H1 (cell line): ENCODE results near the gene NHS. TPM values are rescaled to one million over a fixed set of nuclear protein-coding genes. Genes with fewer than 3 reads are reported as not detected.

Experiments used
- CTCF ChIA-PET: fragments of 300-600 bp; sonication (Branson Sonifier 250); formaldehyde crosslinking; loops from one replicate; lab custom pipeline; 2021; ENCODE audit not compliant: partially characterized antibody; lab: Charles Lee
- POLR2A ChIA-PET: fragments of 300-600 bp; sonication (Branson Sonifier 250); formaldehyde crosslinking; loops from one replicate; lab custom pipeline; 2021; ENCODE audit warnings: inconsistent platforms; ENCODE audit not compliant: partially characterized antibody; lab: Charles Lee
- DNase-seq, 2 experiments: peaks; one replicate each; pipeline versions ENCODE4 v3.0.0 to v3.0.0-alpha.2; 2010 to 2022; ENCODE audit warnings: low spot score in 2 of 2, low read depth in 1 of 2, mixed read lengths in 1 of 2
- FAIRE-seq: peaks from 2 replicates; lab custom pipeline; 2011; peaks lifted over from hg19 to GRCh38; lab: Jason Lieb, UNC
- H2AFZ ChIP-seq: 2 replicates; pipeline ENCODE4 v1.8.1; 2012; ENCODE audit warnings: low read length, inconsistent platforms
- H2AK5ac ChIP-seq: 2 replicates; pipeline ENCODE4 v1.6.1; 2013; ENCODE audit warnings: low read depth, low read length
- H2BK120ac ChIP-seq: replicated peaks from 2 replicates; pipeline ENCODE3; 2013; ENCODE audit warnings: low read depth, low read length, inconsistent platforms
- H2BK12ac ChIP-seq: 2 replicates; pipeline ENCODE4 v1.6.1; 2013; ENCODE audit warnings: low read depth, low read length
- H2BK15ac ChIP-seq: 2 replicates; pipeline ENCODE4 v1.6.1; 2013; ENCODE audit warnings: low read length
- H2BK20ac ChIP-seq: 2 replicates; pipeline ENCODE4 v1.6.1; 2013; ENCODE audit warnings: low read length
- H2BK5ac ChIP-seq: 2 replicates; pipeline ENCODE4 v1.6.1; 2013; ENCODE audit warnings: low read depth, low read length
- H3K14ac ChIP-seq: 2 replicates; pipeline ENCODE4 v1.6.1; 2013; ENCODE audit warnings: inconsistent platforms; ENCODE audit not compliant: insufficient read length
- H3K18ac ChIP-seq: 2 replicates; pipeline ENCODE4 v1.6.1; 2013; ENCODE audit warnings: low read length; ENCODE audit errors: extremely low read depth
- H3K23ac ChIP-seq: 2 replicates; pipeline ENCODE4 v1.6.1; 2013; ENCODE audit warnings: inconsistent platforms; ENCODE audit not compliant: insufficient read length
- H3K23me2 ChIP-seq: 2 replicates; pipeline ENCODE4 v1.6.1; 2013; ENCODE audit warnings: low read depth, low read length
- H3K27ac ChIP-seq: 2 replicates; pipeline ENCODE4 v1.6.1; 2011; ENCODE audit warnings: low read depth, low read length, inconsistent platforms
- H3K27me3 ChIP-seq, 4 experiments: replicated peaks in 1 of 4; 1 replicate in 1 of 4; 2 replicates in 3 of 4; pipeline versions ENCODE4 v1.6.1 to v1.8.1; 2011 to 2013; ENCODE audit warnings: low read length in 3 of 4, mild to moderate bottlenecking in 3 of 4, inconsistent platforms in 2 of 4, mixed read lengths in 2 of 4, moderate library complexity in 1 of 4; ENCODE audit not compliant: control insufficient read depth in 3 of 4, insufficient read depth in 3 of 4; ENCODE audit errors: extremely low read depth in 1 of 4
- H3K36me3 ChIP-seq, 4 experiments: 2 replicates each; pipeline versions ENCODE4 v1.6.1 to v1.8.1; 2011 to 2013; ENCODE audit warnings: mild to moderate bottlenecking in 4 of 4, low read length in 3 of 4, moderate library complexity in 2 of 4, control low read depth in 1 of 4, inconsistent platforms in 1 of 4; ENCODE audit not compliant: insufficient read depth in 4 of 4, control insufficient read depth in 2 of 4
- H3K4ac ChIP-seq: replicated peaks from 2 replicates; pipeline ENCODE3; 2013; ENCODE audit warnings: low read length, low read depth, mixed read lengths, inconsistent platforms; ENCODE audit not compliant: insufficient read length
- H3K4me1 ChIP-seq, 4 experiments: replicated peaks in 1 of 4; 1 replicate in 1 of 4; 2 replicates in 3 of 4; pipeline versions ENCODE4 v1.6.1 to v1.8.1; 2011 to 2013; ENCODE audit warnings: low read length in 3 of 4, inconsistent platforms in 2 of 4, mixed read lengths in 1 of 4; ENCODE audit not compliant: insufficient read depth in 4 of 4, control insufficient read depth in 3 of 4
- H3K4me2 ChIP-seq, 2 experiments: 2 replicates each; pipeline versions ENCODE4 v1.6.1 to v1.8.1; 2011 to 2013; ENCODE audit warnings: low read depth in 2 of 2, low read length in 2 of 2, control low read depth in 1 of 2, inconsistent platforms in 1 of 2, mild to moderate bottlenecking in 1 of 2; ENCODE audit not compliant: insufficient read depth in 1 of 2
- H3K4me3 ChIP-seq, 4 experiments: fragments of 200-600, 300-600 bp in 1 of 4; sonication (generic), shearing (Covaris generic), sonication (Bioruptor Twin) in 1 of 4; 2 replicates each; pipeline versions ENCODE4 v1.5.1 to v1.8.1; 2011 to 2016; ENCODE audit warnings: low read length in 4 of 4, low read depth in 3 of 4, control low read depth in 2 of 4, inconsistent platforms in 2 of 4, mild to moderate bottlenecking in 2 of 4, mixed read lengths in 1 of 4, moderate library complexity in 1 of 4; ENCODE audit not compliant: insufficient read depth in 2 of 4; ENCODE audit errors: extremely low read depth in 1 of 4
- H3K56ac ChIP-seq: replicated peaks from 2 replicates; pipeline ENCODE3; 2013; ENCODE audit warnings: low read depth, mild to moderate bottlenecking, mixed read lengths, low read length, inconsistent platforms; ENCODE audit not compliant: insufficient read length
- H3K79me1 ChIP-seq: 2 replicates; pipeline ENCODE4 v1.6.1; 2013; ENCODE audit warnings: low read depth, low read length, control low read depth
- H3K79me2 ChIP-seq, 2 experiments: 2 replicates each; pipeline versions ENCODE4 v1.6.1 to v1.8.1; 2012 to 2013; ENCODE audit warnings: low read length in 2 of 2, mild to moderate bottlenecking in 2 of 2, inconsistent platforms in 1 of 2; ENCODE audit not compliant: insufficient read depth in 2 of 2, control insufficient read depth in 1 of 2
- H3K9ac ChIP-seq, 4 experiments: replicated peaks in 1 of 4; 1 replicate in 1 of 4; 2 replicates in 3 of 4; pipeline versions ENCODE4 v1.6.1 to v1.8.1; 2011 to 2013; ENCODE audit warnings: low read depth in 3 of 4, low read length in 3 of 4, control low read depth in 2 of 4, mild to moderate bottlenecking in 2 of 4, moderate library complexity in 2 of 4, inconsistent platforms in 1 of 4; ENCODE audit errors: extremely low read depth in 1 of 4
- H3K9me3 ChIP-seq, 2 experiments: 2 replicates each; pipeline versions ENCODE4 v1.6.1 to v1.8.1; 2012 to 2013; ENCODE audit warnings: mild to moderate bottlenecking in 2 of 2, moderate library complexity in 2 of 2, control low read depth in 1 of 2, inconsistent platforms in 1 of 2, low read depth in 1 of 2, low read length in 1 of 2, mixed read lengths in 1 of 2; ENCODE audit not compliant: insufficient read depth in 2 of 2
- H4K20me1 ChIP-seq, 2 experiments: replicated peaks in 1 of 2; 2 replicates each; pipeline versions ENCODE3 to v1.8.1; 2011 to 2013; ENCODE audit warnings: inconsistent platforms in 2 of 2, low read length in 2 of 2, mild to moderate bottlenecking in 1 of 2; ENCODE audit not compliant: insufficient read depth in 2 of 2, control insufficient read depth in 1 of 2
- H4K5ac ChIP-seq: 2 replicates; pipeline ENCODE4 v1.6.1; 2013; ENCODE audit warnings: low read length, low read depth, mixed read lengths, inconsistent platforms; ENCODE audit not compliant: insufficient read length
- H4K8ac ChIP-seq: 2 replicates; pipeline ENCODE4 v1.8.0; 2013; ENCODE audit warnings: mild to moderate bottlenecking, moderate library complexity, low read length, inconsistent platforms; ENCODE audit not compliant: insufficient read depth; ENCODE audit errors: extremely low read depth
- H4K91ac ChIP-seq: replicated peaks from 2 replicates; pipeline ENCODE3; 2013; ENCODE audit warnings: low read length, mixed read lengths, inconsistent platforms; ENCODE audit not compliant: insufficient read length
- CHD1 ChIP-seq: IDR thresholded peaks from 2 replicates; pipeline ENCODE4 v1.6.1; 2012; ENCODE audit warnings: low read depth, low read length, improper control_type of control experiment
- CREB1 ChIP-seq: IDR thresholded peaks from 2 replicates; pipeline ENCODE4 v1.6.1; 2012; ENCODE audit warnings: inconsistent platforms
- CTBP2 ChIP-seq: IDR thresholded peaks from 2 replicates; pipeline ENCODE4 v1.7.0; 2011; ENCODE audit warnings: borderline replicate concordance, mild to moderate bottlenecking, moderate library complexity, mixed read lengths, low read length; ENCODE audit not compliant: insufficient read depth, insufficient read length
- EGR1 ChIP-seq: IDR thresholded peaks from 2 replicates; pipeline ENCODE4 v1.6.1; 2011; ENCODE audit warnings: low read depth, low read length, borderline replicate concordance
- EP300 ChIP-seq, 2 experiments: IDR thresholded peaks; 1 replicate in 1 of 2; 2 replicates in 1 of 2; pipeline ENCODE4 v1.6.1; 2011 to 2012; ENCODE audit warnings: low read depth in 2 of 2, low read length in 2 of 2, mild to moderate bottlenecking in 2 of 2, borderline replicate concordance in 1 of 2, inconsistent platforms in 1 of 2, moderate library complexity in 1 of 2
- HDAC2 ChIP-seq, 2 experiments: fragments of 300-600 bp in 1 of 2; sonication (generic) in 1 of 2; IDR thresholded peaks; 2 replicates each; pipeline ENCODE4 v1.6.1; 2011 to 2012; ENCODE audit warnings: low read depth in 2 of 2, low read length in 2 of 2, mild to moderate bottlenecking in 2 of 2, moderate library complexity in 2 of 2, borderline replicate concordance in 1 of 2, inconsistent platforms in 1 of 2
- HDAC6 ChIP-seq: IDR thresholded peaks from one replicate; pipeline ENCODE4 v1.7.1; 2012; ENCODE audit warnings: low read depth, mild to moderate bottlenecking, inconsistent platforms, low read length, moderate library complexity
- KDM1A ChIP-seq: fragments of 200-600, 300-600 bp; sonication (generic); IDR thresholded peaks from 2 replicates; pipeline ENCODE4 v1.7.1; 2016; ENCODE audit warnings: mild to moderate bottlenecking, low read length, borderline replicate concordance
- KDM5A ChIP-seq: fragments of 200-600 bp; IDR thresholded peaks from 2 replicates; pipeline ENCODE4 v1.7.1; 2012; ENCODE audit warnings: mild to moderate bottlenecking, low read length, inconsistent platforms, mixed read lengths
- POLR2AphosphoS5 ChIP-seq: IDR thresholded peaks from 2 replicates; pipeline ENCODE4 v1.6.1; 2011; ENCODE audit warnings: low read depth, low read length
- SRF ChIP-seq: IDR thresholded peaks from 2 replicates; pipeline ENCODE4 v1.6.1; 2011; ENCODE audit warnings: mild to moderate bottlenecking, low read depth, low read length, moderate library complexity
- TAF1 ChIP-seq: IDR thresholded peaks from 2 replicates; pipeline ENCODE4 v1.6.1; 2011; ENCODE audit warnings: mild to moderate bottlenecking, low read depth, low read length
- TCF12 ChIP-seq: IDR thresholded peaks from 2 replicates; pipeline ENCODE4 v1.6.1; 2011; ENCODE audit warnings: low read depth, mild to moderate bottlenecking, low read length
- USF2 ChIP-seq: IDR thresholded peaks from 2 replicates; pipeline ENCODE4 v1.6.1; 2011; ENCODE audit warnings: low read length, improper control_type of control experiment
- WGBS, 2 experiments: shearing (Covaris generic) in 1 of 2; methylation state at CpG; one replicate each; pipeline versions ENCODE4 v1.1.6 to v1.1.7; 2013 to 2015; ENCODE audit warnings: low lambda C conversion rate in 2 of 2, mixed read lengths in 2 of 2, inconsistent platforms in 1 of 2, low coverage in 1 of 2, missing lambda C conversion rate in 1 of 2; ENCODE audit not compliant: insufficient replicate concordance in 2 of 2, insufficient coverage in 1 of 2, insufficient read length in 1 of 2; ENCODE audit errors: extremely low coverage in 1 of 2, missing lambda C conversion rate in 1 of 2; 5-methylcytosine and 5-hydroxymethylcytosine counted together
- polyA plus RNA-seq, 7 experiments: library from polyadenylated mRNA; depleted of rRNA in 3 of 7; stranded (reverse) in 5 of 7; unstranded in 2 of 7; fragments of >200 nt in 5 of 7; fragments of 200-250 nt in 2 of 7; gene quantifications; 1 replicate in 5 of 7; 2 replicates in 1 of 7; 4 replicates in 1 of 7; pipeline versions ENCODE4 v1.2.1 to v1.2.3, GENCODE V29; 2011 to 2013; ENCODE audit warnings: missing spikeins in 2 of 7, mixed read lengths in 2 of 7
- total RNA-seq: library from RNA; stranded (reverse); fragmentation: NEBNext Ultra II Directional; extraction: Animal tissue kit (Norgen Biotek cat#: 25700); gene quantifications from 2 replicates; pipeline ENCODE4 v1.2.1, GENCODE V29; 2021

Gene NHS
- total and polyA plus RNA-seq, 2 of the 8 experiments (the other 6 are each of a cell fraction or from before 2014, with no cell fraction given), result 2.2 to 6.7 TPM

GRCh38 chrX:17608888-17609287 lies 233.9 kb downstream of the NHS start:
- H2BK20ac ChIP-seq, result no peak overlapping the region
- no peak overlapping the region for H4K5ac ChIP-seq
- no peak overlapping the region for H3K27ac ChIP-seq
- FAIRE-seq (no peak), DNase-seq (no peak)
- H3K79me2 ChIP-seq, result no peaks in the 10 kb centered on the region
- no peak overlapping the region for H2BK15ac ChIP-seq
- H3K23ac ChIP-seq, result no peak overlapping the region
- H3K9ac ChIP-seq, result no peak overlapping the region
- no peak overlapping the region for H2BK120ac ChIP-seq
- H4K20me1 ChIP-seq, result no peaks in the 10 kb centered on the region
- POLR2A ChIA-PET, result no interaction called here
- no peak overlapping the region for H2AK5ac ChIP-seq
- no peak overlapping the region for H3K18ac ChIP-seq
- no peak overlapping the region for H3K4me3 ChIP-seq
- no peaks in the 10 kb centered on the region for H3K36me3 ChIP-seq
- H3K56ac ChIP-seq, result no peak overlapping the region
- H3K4me2 ChIP-seq, result no peak overlapping the region
- H3K4me1 ChIP-seq, result no peaks in the 10 kb centered on the region
- WGBS, 2 experiments, result 79% methylated on average over 2 of the region's 2 CpGs; no CpG with 5 or more reads in 1 of the 2 experiments
- H4K8ac ChIP-seq, result no peak overlapping the region
- H2BK5ac ChIP-seq, result no peak overlapping the region
- no peaks in the 10 kb centered on the region for H3K27me3 ChIP-seq
- no peaks in the 10 kb centered on the region for H3K79me1 ChIP-seq
- no peak overlapping the region for H2BK12ac ChIP-seq
- H4K91ac ChIP-seq, result no peak overlapping the region
- no peak overlapping the region for H3K4ac ChIP-seq
- H3K14ac ChIP-seq, result no peak overlapping the region
- no peak overlapping the region for H2AFZ ChIP-seq
- CTCF ChIA-PET, result interaction anchor here (1.0 kb wide), 1 partner anchor 17 kb away, joined by 3 read pairs; no protein-coding TSS in a partner anchor
- H3K23me2 ChIP-seq, result no peaks in the 10 kb centered on the region
- no peaks in the 10 kb centered on the region for H3K9me3 ChIP-seq
- TF ChIP-seq POLR2AphosphoS5 (no peak), CREB1 (no peak), TCF12 (no peak), KDM5A (no peak), EP300 (IDR thresholded peaks at IDR 0.05; ENCODE audit: borderline replicate concordance in 1 of 2, low read depth in 2 of 2, low read length in 2 of 2) (no peak), HDAC6 (no peak), TAF1 (no peak), USF2 (no peak), CTBP2 (no peak), SRF (no peak), EGR1 (no peak), HDAC2 (IDR thresholded peaks at IDR 0.05; ENCODE audit: borderline replicate concordance in 1 of 2, low read depth in 2 of 2, low read length in 2 of 2) (no peak), KDM1A (no peak), CHD1 (no peak)
